ENCODE measurements around the gene DNAJC28. TPM values are rescaled to one million over a fixed set of nuclear protein-coding genes. Genes with fewer than 3 reads are reported as not detected.
A peak's percentile ranks its signal among the peaks of the same experiment; 100 is the strongest.

Gene DNAJC28
- total and polyA plus RNA-seq, 9 donors, result 0.34 to 2.6 (median 1.2) TPM

GRCh38 chr21:33490991-33491372 is 534 bp downstream of the DNAJC28 start:
- Histone ChIP-seq H3K36me3 (no peaks in the 10 kb centered on the region), H3K4me1 (ENCODE audit: insufficient read depth) (no peaks in the 10 kb centered on the region), H3K9me3 (no peaks in the 10 kb centered on the region), H3K4me3 (peak overlapping the region; percentile 48), H3K27me3 (no peaks in the 10 kb centered on the region), H3K27ac (peak overlapping the region in 1 of 2 donors; percentile 55)
- intact Hi-C loops (cut with DNase I), result no loop called here
- 7 to 12% (median 8%) methylated on average over 12 of the region's 12 CpGs for WGBS, 3 donors
- no peak for DNase-seq
- TF ChIP-seq EP300 (IDR thresholded peaks at IDR 0.05) (no peak), POLR2A (IDR thresholded peaks at IDR 0.05) (no peak)
- TF ChIP-seq, protein P1, sequence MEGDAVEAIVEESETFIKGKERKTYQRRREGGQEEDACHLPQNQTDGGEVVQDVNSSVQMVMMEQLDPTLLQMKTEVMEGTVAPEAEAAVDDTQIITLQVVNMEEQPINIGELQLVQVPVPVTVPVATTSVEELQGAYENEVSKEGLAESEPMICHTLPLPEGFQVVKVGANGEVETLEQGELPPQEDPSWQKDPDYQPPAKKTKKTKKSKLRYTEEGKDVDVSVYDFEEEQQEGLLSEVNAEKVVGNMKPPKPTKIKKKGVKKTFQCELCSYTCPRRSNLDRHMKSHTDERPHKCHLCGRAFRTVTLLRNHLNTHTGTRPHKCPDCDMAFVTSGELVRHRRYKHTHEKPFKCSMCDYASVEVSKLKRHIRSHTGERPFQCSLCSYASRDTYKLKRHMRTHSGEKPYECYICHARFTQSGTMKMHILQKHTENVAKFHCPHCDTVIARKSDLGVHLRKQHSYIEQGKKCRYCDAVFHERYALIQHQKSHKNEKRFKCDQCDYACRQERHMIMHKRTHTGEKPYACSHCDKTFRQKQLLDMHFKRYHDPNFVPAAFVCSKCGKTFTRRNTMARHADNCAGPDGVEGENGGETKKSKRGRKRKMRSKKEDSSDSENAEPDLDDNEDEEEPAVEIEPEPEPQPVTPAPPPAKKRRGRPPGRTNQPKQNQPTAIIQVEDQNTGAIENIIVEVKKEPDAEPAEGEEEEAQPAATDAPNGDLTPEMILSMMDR (IDR thresholded peaks at IDR 0.05), result no peak

- no peak for DNase-seq
- no peaks in the 10 kb centered on the region for H3K27me3 ChIP-seq
- TF ChIP-seq EP300 (IDR thresholded peaks at IDR 0.05), result no peak
- TF ChIP-seq, protein P1 (IDR thresholded peaks at IDR 0.05), result no peak
- no peak for TF ChIP-seq POLR2A (IDR thresholded peaks at IDR 0.05)
- intact Hi-C loops (cut with DNase I), result no loop called here
- no peaks in the 10 kb centered on the region for H3K4me1 ChIP-seq (ENCODE audit: insufficient read depth)
- 91 to 95% (median 91%) methylated on average over 4 of the region's 4 CpGs for WGBS, 3 donors
- no peaks in the 10 kb centered on the region for H3K9me3 ChIP-seq
- H3K36me3 ChIP-seq, result no peaks in the 10 kb centered on the region
- H3K4me3 ChIP-seq, result no peak overlapping the region
- no peak overlapping the region for H3K27ac ChIP-seq
These were observed 2.6 kb downstream of the DNAJC28 start for GRCh38 chr21:33488936-33489335.

GRCh38 chr21:33487996-33488395 is 3.5 kb downstream of the DNAJC28 start:
- H3K4me3 ChIP-seq, result no peak overlapping the region
- WGBS, 3 donors, result 92 to 96% (median 93%) methylated on average over 5 of the region's 5 CpGs
- H3K9me3 ChIP-seq, result no peaks in the 10 kb centered on the region
- TF ChIP-seq EP300 (IDR thresholded peaks at IDR 0.05), result no peak
- TF ChIP-seq, protein P1 (IDR thresholded peaks at IDR 0.05), result no peak
- TF ChIP-seq POLR2A (IDR thresholded peaks at IDR 0.05), result no peak
- no peak for DNase-seq
- no peaks in the 10 kb centered on the region for H3K4me1 ChIP-seq (ENCODE audit: insufficient read depth)
- no peaks in the 10 kb centered on the region for H3K36me3 ChIP-seq
- intact Hi-C loops (cut with DNase I), result no loop called here
- H3K27ac ChIP-seq, result no peak overlapping the region
- H3K27me3 ChIP-seq, result no peaks in the 10 kb centered on the region

DNA sequence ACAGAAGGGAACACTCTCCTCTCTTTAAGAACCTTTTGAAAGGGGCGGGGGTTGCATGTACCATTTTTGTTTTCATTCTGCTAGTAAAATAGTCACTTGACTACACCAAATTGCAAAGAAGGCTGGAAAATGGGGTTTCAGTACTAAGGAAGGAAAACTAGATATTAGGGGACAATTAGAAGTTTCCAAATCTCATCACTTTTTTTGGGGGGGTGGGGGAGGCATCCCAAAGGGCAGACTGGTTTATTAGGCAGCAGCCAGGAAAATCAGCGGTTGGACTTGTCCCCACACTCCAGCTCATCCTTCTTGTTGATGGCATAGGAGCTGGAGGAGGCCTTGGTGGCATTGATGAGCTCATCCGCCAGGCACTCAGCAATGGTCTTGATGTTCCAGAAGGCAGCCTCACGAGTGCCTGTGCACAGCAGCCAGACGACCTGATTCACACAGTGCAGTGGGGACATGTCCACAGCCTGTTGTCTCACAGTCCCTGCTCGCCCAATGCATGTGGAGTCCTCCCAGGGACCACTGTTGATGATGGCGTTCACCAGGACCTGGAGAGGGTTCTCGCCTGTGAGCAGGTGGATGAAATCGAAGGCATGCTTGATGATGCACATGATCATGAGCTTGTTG is 10.1 kb downstream of the DNAJC28 start:
- H3K9me3 ChIP-seq, result no peaks in the 10 kb centered on the region
- no peak overlapping the region for H3K4me3 ChIP-seq
- H3K36me3 ChIP-seq, result no peaks in the 10 kb centered on the region
- peaks cover 5% of the 10 kb centered on the region for H3K4me1 ChIP-seq (ENCODE audit: insufficient read depth)
- intact Hi-C loops (cut with DNase I), result no loop called here
- H3K27me3 ChIP-seq, result no peaks in the 10 kb centered on the region
- WGBS, 3 donors, result 86 to 89% (median 88%) methylated on average over 9 of the region's 9 CpGs
- TF ChIP-seq, protein P1 (IDR thresholded peaks at IDR 0.05), result no peak
- no peak for TF ChIP-seq POLR2A (IDR thresholded peaks at IDR 0.05)
- no peak for TF ChIP-seq EP300 (IDR thresholded peaks at IDR 0.05)
- no peak overlapping the region for H3K27ac ChIP-seq
- no peak for DNase-seq
